Limb (tissue), 2 donors: ENCODE results near the gene TDP1.
"Not testable (repeated sequence)": the region's sequence is repeated elsewhere in the genome, so short reads cannot be mapped to it uniquely, and the experiment has no call there.

ENCODE experiments used
- DNase-seq, 2 donors: peaks; one replicate each; pipeline ENCODE4 v3.0.0-alpha.2; 2016; ENCODE audit errors: extremely low spot score in 2 of 2

The TDP1 gene

DNA sequence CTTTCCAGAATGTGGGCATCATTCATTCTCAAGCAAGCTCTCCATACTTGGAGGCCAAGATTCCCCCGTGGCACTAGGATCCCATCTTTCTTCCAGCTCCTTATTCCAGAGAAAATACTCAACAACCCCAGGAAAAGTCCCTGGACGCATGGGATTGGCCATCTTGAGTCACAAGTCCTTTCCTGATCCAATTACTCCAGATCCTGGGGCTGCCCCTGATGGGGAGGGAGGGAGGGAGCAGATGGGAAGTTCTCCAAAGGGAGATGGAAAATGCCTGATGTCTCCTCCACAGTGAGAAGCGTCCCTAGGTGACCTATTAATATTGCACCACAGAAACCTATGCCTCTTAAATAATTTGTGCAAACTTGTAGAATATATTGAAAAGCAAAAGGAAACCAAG is 93.7 kb downstream of the TDP1 start:
- DNase-seq: no peak

DNA sequence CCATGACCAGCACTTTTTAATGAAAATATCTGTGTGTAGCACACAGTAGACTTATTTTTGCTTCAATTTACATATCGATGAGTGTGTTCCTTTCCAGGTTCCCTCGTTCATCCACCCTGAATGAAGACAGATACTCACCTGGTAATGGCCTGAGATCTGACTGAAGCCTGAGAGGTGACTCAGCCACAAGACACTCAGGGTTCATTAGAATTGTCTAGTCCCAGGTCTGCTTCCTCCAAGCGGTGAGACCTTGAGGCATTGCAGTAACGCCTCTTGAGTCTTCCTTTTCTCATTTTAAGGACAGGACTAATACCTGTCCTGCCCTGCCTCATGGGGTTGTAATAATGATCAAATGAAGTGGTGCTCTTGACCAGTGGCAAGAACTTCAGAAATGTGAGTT is 94.5 kb downstream of the TDP1 start:
- DNase-seq: no peak

GRCh38 chr14:90053044-90053443 is 97.3 kb downstream of the TDP1 start:
- no peak for DNase-seq

DNA sequence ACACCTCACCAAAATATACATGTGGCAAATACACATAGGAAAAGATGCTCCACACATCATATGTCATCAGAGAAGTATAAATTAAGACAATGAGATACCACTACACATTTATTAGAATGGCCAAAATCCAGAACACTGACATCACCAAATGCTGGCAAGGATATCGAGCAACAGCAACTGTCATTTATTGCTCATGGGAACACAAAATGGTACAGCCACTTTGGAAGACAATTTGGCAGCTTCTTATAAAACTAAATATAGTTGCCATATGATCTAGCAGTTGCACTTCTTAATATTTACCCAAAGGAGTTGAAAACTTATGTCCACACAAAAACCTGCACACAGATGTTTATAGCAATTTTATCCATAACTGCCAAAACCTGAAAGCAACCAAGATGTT is 99.1 kb downstream of the TDP1 start:
- no peak for DNase-seq

DNA sequence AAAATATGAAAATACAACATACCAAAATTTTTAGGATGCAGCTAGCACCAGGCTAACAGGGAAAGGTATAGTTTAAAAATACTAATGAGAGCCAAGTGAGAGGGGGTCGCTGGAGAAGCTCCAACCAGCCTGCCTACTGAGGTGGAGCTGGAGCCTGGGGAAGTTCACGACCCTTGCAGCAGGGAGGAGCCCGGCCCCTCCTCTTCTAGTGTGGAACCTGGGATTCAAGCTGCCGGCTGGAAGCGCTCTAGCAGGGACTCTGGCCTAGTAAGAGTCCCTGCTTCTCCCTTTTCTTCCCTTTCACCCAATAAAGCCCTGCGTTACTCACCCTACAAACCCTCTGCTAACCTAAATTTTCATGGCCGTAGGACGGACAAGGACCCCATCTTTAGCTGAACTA is 101.1 kb downstream of the TDP1 start:
- no peak for DNase-seq

DNA sequence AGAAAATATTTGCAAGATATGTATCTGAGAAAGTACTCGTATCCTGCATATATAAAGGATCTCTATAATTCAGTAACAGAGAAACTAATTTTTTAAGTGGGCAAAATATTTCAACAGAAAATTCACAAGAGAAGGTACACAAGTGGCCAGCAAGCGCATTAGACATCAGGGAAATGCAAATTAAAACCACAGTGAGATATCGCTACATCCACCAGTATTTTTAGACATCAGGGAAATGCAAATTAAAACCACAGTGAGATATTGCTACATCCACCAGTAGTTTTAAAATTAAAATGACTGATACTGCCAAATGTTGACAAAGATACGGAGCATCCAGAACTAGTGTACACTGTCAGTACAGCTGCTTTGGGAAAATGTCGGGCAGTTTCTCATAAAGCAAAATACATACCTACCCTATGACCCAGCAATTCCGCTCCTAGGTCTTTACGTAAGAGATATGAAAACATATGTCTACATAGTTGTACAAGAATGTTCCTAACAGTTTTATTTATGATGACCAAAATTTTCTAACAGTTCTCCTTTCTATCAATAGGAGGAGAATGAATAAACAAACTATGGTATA is 103.2 kb downstream of the TDP1 start:
- no peak for DNase-seq

DNA sequence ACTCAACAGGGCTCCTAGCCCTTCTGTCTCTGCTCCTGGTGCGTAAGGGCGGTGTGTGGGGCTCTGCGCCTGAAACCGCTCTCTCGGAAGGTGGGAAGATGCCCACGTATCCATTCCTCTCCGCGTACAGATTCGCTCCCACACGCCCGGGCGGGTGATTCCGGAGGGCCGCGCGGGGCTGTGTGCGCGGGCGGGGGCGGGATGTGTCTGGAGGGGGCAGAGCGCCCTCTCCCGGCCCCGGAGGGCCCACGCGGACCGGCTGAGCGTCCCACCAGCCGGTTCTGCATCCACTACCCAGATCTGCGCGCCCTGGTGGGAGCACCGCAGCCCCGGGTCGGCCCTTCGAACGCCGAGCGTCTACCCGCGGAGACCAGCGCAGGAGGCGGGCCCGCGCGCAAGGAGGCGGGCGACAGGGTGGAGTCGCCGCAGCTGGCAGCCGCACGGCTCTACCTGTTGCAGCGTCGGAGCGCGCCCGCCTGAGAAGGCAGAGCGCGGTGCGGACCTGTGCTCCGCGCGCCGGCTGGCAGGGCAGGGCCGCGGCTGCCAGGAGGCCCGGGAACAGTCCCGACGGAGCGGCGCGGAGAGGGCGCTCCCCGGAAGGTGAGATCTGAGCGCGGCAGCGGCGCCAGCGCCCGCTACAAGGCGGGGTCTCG is 104.7 kb downstream of the TDP1 start:
- peak; percentile 15 to 75 for DNase-seq

GRCh38 chr14:90060965-90061684 is 105.4 kb downstream of the TDP1 start:
- DNase-seq: no peak

- DNase-seq: peak in 1 of 2 donors; percentile 55
Measured at GRCh38 chr14:90061685-90062126, 106.0 kb downstream of the TDP1 start, which contains the start of gene KCNK13. Gene KCNK13, plus strand, starts transcription at chr14:90061994. Its CDS starts 212 bp downstream, at chr14:90062206.

DNA sequence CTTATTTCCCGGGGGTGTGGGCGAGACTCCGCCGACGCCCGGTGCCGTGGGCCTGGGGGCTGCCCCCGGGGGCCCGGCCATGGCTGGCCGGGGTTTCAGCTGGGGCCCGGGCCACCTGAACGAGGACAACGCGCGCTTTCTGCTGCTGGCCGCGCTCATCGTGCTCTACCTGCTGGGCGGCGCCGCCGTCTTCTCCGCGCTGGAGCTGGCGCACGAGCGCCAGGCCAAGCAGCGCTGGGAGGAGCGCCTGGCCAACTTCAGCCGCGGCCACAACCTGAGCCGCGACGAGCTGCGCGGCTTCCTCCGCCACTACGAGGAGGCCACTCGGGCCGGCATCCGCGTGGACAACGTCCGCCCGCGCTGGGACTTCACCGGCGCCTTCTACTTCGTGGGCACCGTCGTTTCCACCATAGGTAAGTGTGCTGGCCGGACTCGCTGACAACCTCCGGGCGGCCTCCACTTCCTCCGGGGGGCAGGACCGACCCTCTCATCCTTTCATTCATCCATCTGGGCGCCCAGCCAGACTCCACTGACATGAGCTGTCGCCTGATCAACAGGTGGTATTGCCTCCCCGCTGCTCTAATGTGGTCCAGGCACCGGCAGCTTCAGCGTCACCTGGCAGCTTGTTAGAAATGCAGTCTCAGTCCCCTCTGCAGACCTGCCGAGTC is 106.5 kb downstream of the TDP1 start:
- DNase-seq: peak in 1 of 2 donors; percentile 46

- no peak for DNase-seq
Measured at GRCh38 chr14:90062822-90063539, 107.3 kb downstream of the TDP1 start.

GRCh38 chr14:90072350-90072749 is 116.6 kb downstream of the TDP1 start:
- no peak for DNase-seq

DNA sequence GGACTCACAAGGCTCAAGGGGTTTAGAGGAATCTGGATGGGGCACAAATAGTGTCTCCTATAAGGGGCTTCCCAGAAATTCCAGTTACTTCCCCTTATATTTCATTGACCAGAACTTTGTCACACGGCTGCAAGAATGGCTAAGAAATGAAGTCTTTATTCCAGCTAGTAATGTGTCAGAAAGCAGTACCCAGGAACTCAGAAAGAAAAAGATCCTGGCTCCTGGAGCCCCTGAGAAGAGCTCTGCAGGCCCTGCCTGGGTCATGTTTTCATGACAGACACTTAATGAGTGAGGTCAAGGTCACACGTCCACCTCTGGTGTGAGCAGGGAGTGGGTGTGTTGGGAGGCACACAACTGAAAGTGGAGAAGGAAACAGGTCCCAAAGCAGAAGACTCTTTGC is 123.8 kb downstream of the TDP1 start:
- DNase-seq: no peak

GRCh38 chr14:90087433-90087832 is 131.7 kb downstream of the TDP1 start:
- no peak for DNase-seq

- no peak for DNase-seq
Measured at GRCh38 chr14:90088176-90088575, 132.4 kb downstream of the TDP1 start.

GRCh38 chr14:90089486-90089885 is 133.8 kb downstream of the TDP1 start:
- DNase-seq: not testable (repeated sequence)

DNA sequence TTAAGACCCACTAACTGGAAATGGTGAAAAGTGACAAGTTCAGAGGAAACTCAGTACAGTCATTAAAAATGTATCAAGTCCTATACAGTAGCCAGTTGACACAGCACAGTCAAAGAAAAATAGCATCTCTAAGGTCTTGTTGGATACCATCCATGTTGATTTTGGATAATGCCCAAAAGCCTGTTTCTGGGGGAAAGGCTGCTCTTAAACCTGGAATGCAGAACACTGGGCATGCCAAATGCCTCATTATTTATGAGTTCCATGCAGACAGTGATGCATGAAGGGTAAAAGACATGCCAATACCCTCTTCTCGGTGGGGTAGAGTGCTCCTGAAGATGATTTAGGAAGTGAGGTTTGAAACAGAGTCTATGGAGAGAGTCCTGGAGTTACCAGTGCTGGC is 135.7 kb downstream of the TDP1 start:
- DNase-seq: peak in 1 of 2 donors; percentile 19

- no peak for DNase-seq
Measured at GRCh38 chr14:90093942-90094595, 138.3 kb downstream of the TDP1 start.
